DOHH2 (cell line): ENCODE results near the gene TGFBR3.

ENCODE experiments used
- H3F3A ChIP-seq: fragments of 200-600 bp; sonication (generic), shearing (Covaris generic); 2 replicates; pipeline ENCODE4 v1.6.0; 2016; ENCODE audit warnings: antibody characterized with exemption, mild to moderate bottlenecking; ENCODE audit not compliant: control insufficient read depth, insufficient read depth
- H3K27ac ChIP-seq: fragments of 200-600 bp; sonication (generic); 2 replicates; pipeline ENCODE4 v1.5.1; 2014; ENCODE audit warnings: low read depth, mild to moderate bottlenecking, low read length, moderate library complexity
- H3K27me3 ChIP-seq: fragments of 200-600 bp; sonication (generic); 2 replicates; pipeline ENCODE4 v1.6.1; 2014; ENCODE audit warnings: mild to moderate bottlenecking, low read length, mixed read lengths; ENCODE audit not compliant: control insufficient read depth
- H3K36me3 ChIP-seq: fragments of 200-600 bp; sonication (generic); 2 replicates; pipeline ENCODE4 v1.6.1; 2014; ENCODE audit warnings: mild to moderate bottlenecking, low read length, moderate library complexity, mixed read lengths; ENCODE audit not compliant: control insufficient read depth
- H3K4me1 ChIP-seq: fragments of 200-600 bp; sonication (generic); 2 replicates; pipeline ENCODE4 v1.6.1; 2014; ENCODE audit warnings: mild to moderate bottlenecking, low read length, mixed read lengths; ENCODE audit not compliant: control insufficient read depth
- H3K4me2 ChIP-seq: fragments of 200-600 bp; sonication (generic); 2 replicates; pipeline ENCODE4 v1.6.0; 2014; ENCODE audit warnings: mild to moderate bottlenecking, low read length, moderate library complexity
- H3K4me3 ChIP-seq: fragments of 200-600 bp; sonication (generic); 2 replicates; pipeline ENCODE4 v1.5.1; 2014; ENCODE audit warnings: mild to moderate bottlenecking, low read length, mixed read lengths
- H3K79me2 ChIP-seq: fragments of 200-600 bp; sonication (generic); 2 replicates; pipeline ENCODE4 v1.6.1; 2014; ENCODE audit warnings: mild to moderate bottlenecking, low read length, mixed read lengths; ENCODE audit not compliant: control insufficient read depth
- H3K9me2 ChIP-seq: fragments of 200-600 bp; sonication (generic); replicated peaks from 2 replicates; pipeline ENCODE4 v1.6.1; 2014; ENCODE audit warnings: mild to moderate bottlenecking, low read length, mixed read lengths; ENCODE audit not compliant: control insufficient read depth
- H3K9me3 ChIP-seq: fragments of 200-600 bp; sonication (generic); 2 replicates; pipeline ENCODE4 v1.6.1; 2014; ENCODE audit warnings: antibody characterized with exemption, low read length, mixed read lengths; ENCODE audit not compliant: control insufficient read depth, insufficient read depth
- H4K20me1 ChIP-seq: fragments of 200-600 bp; sonication (generic); 2 replicates; pipeline ENCODE4 v1.6.0; 2014; ENCODE audit warnings: low read depth, mild to moderate bottlenecking, antibody characterized with exemption, low read length, moderate library complexity; ENCODE audit not compliant: control insufficient read depth, insufficient read depth
- EZH2phosphoT487 ChIP-seq: fragments of 200-600 bp; sonication (generic); IDR thresholded peaks from 2 replicates; pipeline ENCODE4 v1.6.1; 2017; ENCODE audit warnings: borderline replicate concordance, mild to moderate bottlenecking, antibody characterized with exemption, low read length, moderate library complexity, mixed read lengths
- TF ChIP-seq, protein P1 (sequence below): fragments of 200-600 bp; sonication (generic); IDR thresholded peaks from one replicate; pipeline ENCODE4 v1.5.1; 2014; ENCODE audit warnings: antibody characterized with exemption, mild to moderate bottlenecking, low read depth, low read length; ENCODE audit not compliant: poor library complexity, severe bottlenecking

The TGFBR3 gene

DNA sequence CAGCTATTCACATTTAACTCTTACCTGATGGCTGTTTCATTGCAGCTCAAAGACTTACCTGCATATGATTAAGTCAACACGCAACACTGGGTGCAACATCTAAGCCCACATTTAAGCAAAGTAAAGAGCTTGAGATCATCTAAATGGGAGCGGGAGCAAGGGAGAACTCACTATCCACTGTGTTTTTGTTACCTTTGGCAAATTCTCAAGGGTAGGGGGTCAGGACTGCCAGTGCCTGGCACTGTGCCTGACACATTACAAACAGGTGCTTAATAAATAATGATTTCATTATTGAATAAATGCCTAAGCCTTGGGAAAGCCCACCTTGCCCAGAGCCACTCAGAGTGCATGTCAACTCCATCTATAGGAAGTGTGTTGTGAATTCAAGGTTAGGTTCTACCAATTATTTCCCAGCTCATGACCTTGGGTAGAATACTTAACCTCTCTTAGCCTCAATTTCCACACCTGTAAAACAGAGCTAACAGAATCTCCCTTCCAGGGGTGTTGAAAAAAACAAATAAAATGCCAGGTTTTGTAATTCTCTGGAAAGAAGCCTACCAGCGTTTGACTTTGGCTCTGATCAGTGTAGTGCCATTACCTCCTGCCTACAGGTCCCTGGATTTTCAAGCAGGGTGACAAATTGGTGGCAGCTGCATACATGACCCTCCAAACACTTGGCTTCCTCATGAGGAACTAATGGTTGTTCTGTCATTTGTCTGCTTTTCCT, 109.7 kb downstream of the TGFBR3 start:
- Histone ChIP-seq H3K27me3 (no peaks in the 10 kb centered on the region), H4K20me1 (no peaks in the 10 kb centered on the region), H3K9me3 (no peaks in the 10 kb centered on the region), H3K9me2 (no peaks in the 10 kb centered on the region), H3F3A (no peaks in the 10 kb centered on the region), H3K27ac (no peak overlapping the region), H3K4me3 (no peak overlapping the region), H3K4me1 (no peaks in the 10 kb centered on the region), H3K36me3 (no peaks in the 10 kb centered on the region), H3K4me2 (no peak overlapping the region), H3K79me2 (no peaks in the 10 kb centered on the region)
- TF ChIP-seq EZH2phosphoT487, result no peak
- TF ChIP-seq, protein P1, sequence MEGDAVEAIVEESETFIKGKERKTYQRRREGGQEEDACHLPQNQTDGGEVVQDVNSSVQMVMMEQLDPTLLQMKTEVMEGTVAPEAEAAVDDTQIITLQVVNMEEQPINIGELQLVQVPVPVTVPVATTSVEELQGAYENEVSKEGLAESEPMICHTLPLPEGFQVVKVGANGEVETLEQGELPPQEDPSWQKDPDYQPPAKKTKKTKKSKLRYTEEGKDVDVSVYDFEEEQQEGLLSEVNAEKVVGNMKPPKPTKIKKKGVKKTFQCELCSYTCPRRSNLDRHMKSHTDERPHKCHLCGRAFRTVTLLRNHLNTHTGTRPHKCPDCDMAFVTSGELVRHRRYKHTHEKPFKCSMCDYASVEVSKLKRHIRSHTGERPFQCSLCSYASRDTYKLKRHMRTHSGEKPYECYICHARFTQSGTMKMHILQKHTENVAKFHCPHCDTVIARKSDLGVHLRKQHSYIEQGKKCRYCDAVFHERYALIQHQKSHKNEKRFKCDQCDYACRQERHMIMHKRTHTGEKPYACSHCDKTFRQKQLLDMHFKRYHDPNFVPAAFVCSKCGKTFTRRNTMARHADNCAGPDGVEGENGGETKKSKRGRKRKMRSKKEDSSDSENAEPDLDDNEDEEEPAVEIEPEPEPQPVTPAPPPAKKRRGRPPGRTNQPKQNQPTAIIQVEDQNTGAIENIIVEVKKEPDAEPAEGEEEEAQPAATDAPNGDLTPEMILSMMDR, result no peak

DNA sequence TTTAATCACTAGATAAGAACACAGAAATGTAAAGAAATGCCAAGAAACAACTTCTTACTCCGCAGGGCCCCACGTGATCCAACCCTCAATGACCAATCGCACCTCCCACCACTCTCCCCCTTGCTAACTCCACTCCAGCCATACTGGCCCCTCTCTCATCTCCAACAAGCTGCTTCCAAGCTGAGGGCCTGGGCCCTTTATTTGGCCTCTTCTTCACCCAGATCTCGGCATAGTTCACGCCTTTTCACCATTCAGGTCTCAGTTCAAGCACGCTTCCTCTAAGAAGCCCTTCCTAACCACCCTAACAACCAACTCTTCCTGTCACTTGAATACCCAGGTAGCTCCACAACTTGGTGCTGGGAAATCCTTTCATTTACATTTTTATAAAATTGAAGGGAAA, 110.7 kb downstream of the TGFBR3 start:
- Histone ChIP-seq H3K4me1 (no peaks in the 10 kb centered on the region), H3K27ac (no peak overlapping the region), H3K9me2 (no peaks in the 10 kb centered on the region), H3F3A (no peaks in the 10 kb centered on the region), H3K27me3 (no peaks in the 10 kb centered on the region), H3K36me3 (no peaks in the 10 kb centered on the region), H4K20me1 (no peaks in the 10 kb centered on the region), H3K9me3 (no peaks in the 10 kb centered on the region), H3K79me2 (no peaks in the 10 kb centered on the region), H3K4me3 (no peak overlapping the region), H3K4me2 (no peak overlapping the region)
- TF ChIP-seq, protein P1, result no peak
- TF ChIP-seq EZH2phosphoT487, result no peak

DNA sequence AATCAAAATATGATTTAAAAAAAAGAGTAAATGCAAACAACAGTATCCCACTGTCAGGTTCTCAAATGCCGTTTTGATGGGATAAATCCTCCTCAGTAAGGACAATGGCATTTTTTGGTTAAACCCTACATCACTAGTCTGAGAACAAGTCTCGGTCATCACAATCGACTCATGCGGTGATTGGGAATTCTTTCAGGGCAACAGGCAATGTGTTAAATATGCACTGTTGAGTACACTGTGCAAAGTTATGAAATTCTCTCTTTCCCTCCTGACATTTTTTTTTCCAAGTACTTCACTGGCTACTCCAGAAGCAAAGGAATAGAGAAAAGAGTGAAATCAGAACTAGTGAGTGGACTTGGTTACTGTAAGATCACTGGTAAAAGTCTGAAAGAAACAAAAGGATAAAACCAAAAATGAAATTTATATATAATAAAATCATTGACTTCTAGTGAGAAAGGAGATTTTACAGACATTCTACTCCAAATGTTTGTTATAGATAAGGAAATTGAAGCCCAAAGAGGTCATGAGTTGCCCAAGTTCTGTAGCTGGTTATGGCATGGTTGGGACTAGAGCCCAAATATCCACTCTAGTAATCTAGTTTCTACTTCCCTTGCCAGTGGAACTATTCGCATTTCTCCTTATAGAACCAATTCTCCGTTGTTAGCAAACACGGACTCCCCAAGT, 111.3 kb downstream of the TGFBR3 start:
- no peaks in the 10 kb centered on the region for H4K20me1 ChIP-seq
- no peaks in the 10 kb centered on the region for H3K9me2 ChIP-seq
- no peaks in the 10 kb centered on the region for H3K4me1 ChIP-seq
- H3K36me3 ChIP-seq, result no peaks in the 10 kb centered on the region
- H3K27ac ChIP-seq, result no peak overlapping the region
- no peak overlapping the region for H3K4me3 ChIP-seq
- no peaks in the 10 kb centered on the region for H3K27me3 ChIP-seq
- H3K4me2 ChIP-seq, result no peak overlapping the region
- TF ChIP-seq EZH2phosphoT487, result no peak
- TF ChIP-seq, protein P1, result no peak
- H3K79me2 ChIP-seq, result no peaks in the 10 kb centered on the region
- H3K9me3 ChIP-seq, result no peaks in the 10 kb centered on the region
- no peaks in the 10 kb centered on the region for H3F3A ChIP-seq
